HEK293 (cell line): ENCODE data around the gene CCNL1.

ENCODE experiments used
- CTCF ChIA-PET: fragments of 350-600 bp; formaldehyde crosslinking; extraction: SDS; loops from one replicate; lab custom pipeline; 2021; ENCODE audit warnings: antibody characterized with exemption; lab: Yijun Ruan, JAX
- POLR2A ChIA-PET: fragments of 300-600 bp; formaldehyde crosslinking; extraction: SDS; loops from one replicate; lab custom pipeline; 2020; ENCODE audit warnings: antibody characterized with exemption, inconsistent platforms; lab: Yijun Ruan, JAX
- H3K27ac ChIP-seq: fragments of 200-500 bp; sonication (Bioruptor generic); 2 replicates; pipeline ENCODE4 v1.5.1; 2014; ENCODE audit warnings: low read depth, low read length, control low read depth, inconsistent platforms; ENCODE audit errors: extremely low read depth
- H3K36me3 ChIP-seq, 2 experiments: fragments of 200-500 bp in 1 of 2; sonication (Bioruptor generic) in 1 of 2; 1 replicate in 1 of 2; 2 replicates in 1 of 2; pipeline ENCODE4 v1.5.1; 2014 to 2017; ENCODE audit warnings: inconsistent platforms in 2 of 2, low read length in 2 of 2; ENCODE audit not compliant: control insufficient read depth in 2 of 2, insufficient read depth in 1 of 2
- H3K4me1 ChIP-seq: fragments of 200-500 bp; sonication (Bioruptor generic); 2 replicates; pipeline ENCODE4 v1.5.1; 2014; ENCODE audit warnings: mild to moderate bottlenecking, low read length, inconsistent platforms; ENCODE audit not compliant: control insufficient read depth, insufficient read depth
- H3K4me3 ChIP-seq: 2 replicates; pipeline ENCODE4 v1.5.1; 2011; ENCODE audit warnings: low read depth, mild to moderate bottlenecking, control low read depth, low read length, moderate library complexity
- H3K9me3 ChIP-seq: fragments of 200-500 bp; sonication (Bioruptor generic); 2 replicates; pipeline ENCODE4 v1.5.1; 2014; ENCODE audit warnings: low read depth, low read length, inconsistent platforms; ENCODE audit not compliant: control insufficient read depth, insufficient read depth
- BCL11A ChIP-seq: fragments of 450-650 bp; formaldehyde crosslinking; IDR thresholded peaks from 2 replicates; pipeline ENCODE4 v1.5.1; 2016; ENCODE audit warnings: low read depth, missing biosample characterization, missing genetic modification characterization
- GFI1B ChIP-seq: fragments of 450-650 bp; formaldehyde crosslinking; IDR thresholded peaks from 2 replicates; pipeline ENCODE4 v1.5.1; 2016; ENCODE audit warnings: missing biosample characterization, missing genetic modification characterization
- IKZF3 ChIP-seq: fragments of 450-650 bp; IDR thresholded peaks from 2 replicates; pipeline ENCODE4 v1.5.0; 2018; ENCODE audit warnings: missing biosample characterization, mild to moderate bottlenecking, missing genetic modification characterization, moderate library complexity
- MEIS1 ChIP-seq: sonication (generic); formaldehyde crosslinking; IDR thresholded peaks from 2 replicates; pipeline ENCODE4 v1.8.1; 2022; ENCODE audit warnings: missing genetic modification reagents, mild to moderate bottlenecking, borderline replicate concordance
- SCRT1 ChIP-seq: fragments of 450-650 bp; formaldehyde crosslinking; IDR thresholded peaks from 2 replicates; pipeline ENCODE4 v1.5.1; 2016; ENCODE audit warnings: missing biosample characterization, missing genetic modification characterization, borderline replicate concordance
- SCRT2 ChIP-seq: fragments of 450-650 bp; formaldehyde crosslinking; IDR thresholded peaks from 2 replicates; pipeline ENCODE4 v1.5.1; 2016; ENCODE audit warnings: missing biosample characterization, missing genetic modification characterization
- SP2 ChIP-seq: fragments of 450-650 bp; formaldehyde crosslinking; IDR thresholded peaks from 2 replicates; pipeline ENCODE4 v1.5.1; 2016; ENCODE audit warnings: missing biosample characterization, missing genetic modification characterization
- WT1 ChIP-seq: fragments of 450-650 bp; formaldehyde crosslinking; IDR thresholded peaks from 2 replicates; pipeline ENCODE4 v1.5.1; 2016; ENCODE audit warnings: missing biosample characterization, missing genetic modification characterization
- ZBTB20 ChIP-seq: fragments of 450-650 bp; formaldehyde crosslinking; IDR thresholded peaks from 2 replicates; pipeline ENCODE4 v1.5.1; 2016; ENCODE audit warnings: missing biosample characterization, missing genetic modification characterization
- ZNF133 ChIP-seq: fragments of 450-650 bp; formaldehyde crosslinking; IDR thresholded peaks from 2 replicates; pipeline ENCODE4 v1.5.1; 2016; ENCODE audit warnings: missing biosample characterization, missing genetic modification characterization
- ZNF140 ChIP-seq: fragments of 450-650 bp; formaldehyde crosslinking; IDR thresholded peaks from 2 replicates; pipeline ENCODE4 v1.5.1; 2016; ENCODE audit warnings: missing biosample characterization, missing genetic modification characterization
- ZNF16 ChIP-seq: fragments of 450-650 bp; formaldehyde crosslinking; IDR thresholded peaks from 2 replicates; pipeline ENCODE4 v1.5.1; 2016; ENCODE audit warnings: low read depth, missing biosample characterization, missing genetic modification characterization
- ZNF175 ChIP-seq: fragments of 450-650 bp; formaldehyde crosslinking; IDR thresholded peaks from 2 replicates; pipeline ENCODE4 v1.5.1; 2016; ENCODE audit warnings: missing biosample characterization, missing genetic modification characterization
- ZNF202 ChIP-seq: fragments of 450-650 bp; formaldehyde crosslinking; IDR thresholded peaks from 2 replicates; pipeline ENCODE4 v1.5.1; 2016; ENCODE audit warnings: missing biosample characterization, missing genetic modification characterization, borderline replicate concordance
- ZNF211 ChIP-seq: fragments of 450-650 bp; formaldehyde crosslinking; IDR thresholded peaks from 2 replicates; pipeline ENCODE4 v1.5.1; 2016; ENCODE audit warnings: low read depth, missing biosample characterization, missing genetic modification characterization
- ZNF248 ChIP-seq: fragments of 450-650 bp; formaldehyde crosslinking; IDR thresholded peaks from 2 replicates; pipeline ENCODE4 v1.5.1; 2017; ENCODE audit warnings: missing biosample characterization, missing genetic modification characterization
- ZNF473 ChIP-seq: fragments of 450-650 bp; formaldehyde crosslinking; IDR thresholded peaks from 2 replicates; pipeline ENCODE4 v1.5.1; 2017; ENCODE audit warnings: missing biosample characterization, missing genetic modification characterization
- ZNF610 ChIP-seq: fragments of 450-650 bp; formaldehyde crosslinking; IDR thresholded peaks from 2 replicates; pipeline ENCODE4 v1.5.1; 2016; ENCODE audit warnings: missing biosample characterization, missing genetic modification characterization, borderline replicate concordance
- ZNF660 ChIP-seq: fragments of 450-650 bp; IDR thresholded peaks from 2 replicates; pipeline ENCODE4 v1.5.1; 2018; ENCODE audit warnings: missing biosample characterization, mild to moderate bottlenecking, missing genetic modification characterization
- ZNF701 ChIP-seq: fragments of 450-650 bp; formaldehyde crosslinking; IDR thresholded peaks from 2 replicates; pipeline ENCODE4 v1.5.1; 2016; ENCODE audit warnings: missing biosample characterization, missing genetic modification characterization
- TF ChIP-seq, protein P1 (sequence below): fragments of 450-650 bp; formaldehyde crosslinking; IDR thresholded peaks from 2 replicates; pipeline ENCODE4 v1.5.1; 2017; ENCODE audit warnings: missing biosample characterization, missing genetic modification characterization
- TF ChIP-seq, protein P2 (sequence below): fragments of 450-650 bp; formaldehyde crosslinking; IDR thresholded peaks from 2 replicates; pipeline ENCODE4 v1.5.1; 2016; ENCODE audit warnings: missing biosample characterization, missing genetic modification characterization
- TF ChIP-seq, protein P3 (sequence below): fragments of 450-650 bp; formaldehyde crosslinking; IDR thresholded peaks from 2 replicates; pipeline ENCODE4 v1.5.1; 2016; ENCODE audit warnings: missing biosample characterization, missing genetic modification characterization
- TF ChIP-seq, protein P4 (sequence below): fragments of 450-650 bp; formaldehyde crosslinking; IDR thresholded peaks from 2 replicates; pipeline ENCODE4 v1.5.1; 2016; ENCODE audit warnings: missing biosample characterization, missing genetic modification characterization

The CCNL1 gene

DNA sequence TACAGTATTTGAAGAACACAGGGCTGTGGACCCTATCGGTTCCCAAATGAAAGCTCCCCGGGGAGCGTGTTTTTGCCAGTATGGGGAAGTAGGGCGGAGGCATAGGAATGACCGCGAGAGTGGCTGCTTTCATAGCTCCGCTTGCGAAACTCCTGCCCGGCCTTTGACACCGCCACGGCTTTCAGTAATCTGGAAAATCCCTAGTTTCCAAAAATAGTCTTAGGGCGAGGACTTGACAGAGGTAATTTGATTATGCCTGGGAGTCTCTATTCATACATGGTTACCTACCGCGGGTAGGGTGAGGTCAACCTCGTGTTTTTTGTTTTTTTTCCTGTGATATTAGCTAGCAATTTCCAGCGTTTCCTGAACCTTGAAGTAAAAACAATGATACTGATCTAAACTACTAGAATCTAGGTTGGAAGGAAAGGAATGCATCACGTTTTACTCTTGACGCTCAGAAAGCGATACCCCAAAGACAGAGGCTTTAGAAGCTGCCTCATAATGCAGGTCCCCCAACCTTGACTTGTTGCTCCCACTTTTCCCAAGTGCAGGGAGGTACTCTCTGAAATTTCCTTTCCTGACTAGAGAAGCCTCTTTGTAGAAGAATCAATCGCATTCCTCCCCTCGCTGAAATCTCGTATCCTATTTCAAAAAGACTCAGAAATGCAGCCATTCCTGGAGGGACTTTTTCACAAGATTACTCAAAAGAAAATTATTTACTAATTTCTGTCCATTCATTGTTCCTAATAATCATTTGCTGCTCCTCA is 894 bp upstream of the CCNL1 start:
- H3K4me1 ChIP-seq: peaks cover 7% of the 10 kb centered on the region
- TF ChIP-seq GFI1B (tag by site-specific recombination) (peak; percentile 23; the same call in 1 of the 2 replicates), ZNF660 (0 out of 2 replicates have a peak, but pooled peaks have one; percentile 7), ZBTB20 (tag by site-specific recombination) (no peak), SCRT2 (peak; percentile 86), IKZF3 (tag by site-specific recombination) (0 out of 2 replicates have a peak, but pooled peaks have one; percentile 23), WT1 (tag by site-specific recombination) (0 out of 2 replicates have a peak, but pooled peaks have one; percentile 16), ZNF248 (tag by site-specific recombination) (no peak), SCRT1 (tag by site-specific recombination) (peak; percentile 60), ZNF202 (tag by site-specific recombination) (no peak), ZNF133 (tag by site-specific recombination) (no peak), ZNF473 (tag by site-specific recombination) (no peak)
- TF ChIP-seq, protein P1, sequence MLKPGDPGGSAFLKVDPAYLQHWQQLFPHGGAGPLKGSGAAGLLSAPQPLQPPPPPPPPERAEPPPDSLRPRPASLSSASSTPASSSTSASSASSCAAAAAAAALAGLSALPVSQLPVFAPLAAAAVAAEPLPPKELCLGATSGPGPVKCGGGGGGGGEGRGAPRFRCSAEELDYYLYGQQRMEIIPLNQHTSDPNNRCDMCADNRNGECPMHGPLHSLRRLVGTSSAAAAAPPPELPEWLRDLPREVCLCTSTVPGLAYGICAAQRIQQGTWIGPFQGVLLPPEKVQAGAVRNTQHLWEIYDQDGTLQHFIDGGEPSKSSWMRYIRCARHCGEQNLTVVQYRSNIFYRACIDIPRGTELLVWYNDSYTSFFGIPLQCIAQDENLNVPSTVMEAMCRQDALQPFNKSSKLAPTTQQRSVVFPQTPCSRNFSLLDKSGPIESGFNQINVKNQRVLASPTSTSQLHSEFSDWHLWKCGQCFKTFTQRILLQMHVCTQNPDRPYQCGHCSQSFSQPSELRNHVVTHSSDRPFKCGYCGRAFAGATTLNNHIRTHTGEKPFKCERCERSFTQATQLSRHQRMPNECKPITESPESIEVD (tag by site-specific recombination): peak; percentile 24; the same call in 1 of the 2 replicates
- TF ChIP-seq, protein P2, sequence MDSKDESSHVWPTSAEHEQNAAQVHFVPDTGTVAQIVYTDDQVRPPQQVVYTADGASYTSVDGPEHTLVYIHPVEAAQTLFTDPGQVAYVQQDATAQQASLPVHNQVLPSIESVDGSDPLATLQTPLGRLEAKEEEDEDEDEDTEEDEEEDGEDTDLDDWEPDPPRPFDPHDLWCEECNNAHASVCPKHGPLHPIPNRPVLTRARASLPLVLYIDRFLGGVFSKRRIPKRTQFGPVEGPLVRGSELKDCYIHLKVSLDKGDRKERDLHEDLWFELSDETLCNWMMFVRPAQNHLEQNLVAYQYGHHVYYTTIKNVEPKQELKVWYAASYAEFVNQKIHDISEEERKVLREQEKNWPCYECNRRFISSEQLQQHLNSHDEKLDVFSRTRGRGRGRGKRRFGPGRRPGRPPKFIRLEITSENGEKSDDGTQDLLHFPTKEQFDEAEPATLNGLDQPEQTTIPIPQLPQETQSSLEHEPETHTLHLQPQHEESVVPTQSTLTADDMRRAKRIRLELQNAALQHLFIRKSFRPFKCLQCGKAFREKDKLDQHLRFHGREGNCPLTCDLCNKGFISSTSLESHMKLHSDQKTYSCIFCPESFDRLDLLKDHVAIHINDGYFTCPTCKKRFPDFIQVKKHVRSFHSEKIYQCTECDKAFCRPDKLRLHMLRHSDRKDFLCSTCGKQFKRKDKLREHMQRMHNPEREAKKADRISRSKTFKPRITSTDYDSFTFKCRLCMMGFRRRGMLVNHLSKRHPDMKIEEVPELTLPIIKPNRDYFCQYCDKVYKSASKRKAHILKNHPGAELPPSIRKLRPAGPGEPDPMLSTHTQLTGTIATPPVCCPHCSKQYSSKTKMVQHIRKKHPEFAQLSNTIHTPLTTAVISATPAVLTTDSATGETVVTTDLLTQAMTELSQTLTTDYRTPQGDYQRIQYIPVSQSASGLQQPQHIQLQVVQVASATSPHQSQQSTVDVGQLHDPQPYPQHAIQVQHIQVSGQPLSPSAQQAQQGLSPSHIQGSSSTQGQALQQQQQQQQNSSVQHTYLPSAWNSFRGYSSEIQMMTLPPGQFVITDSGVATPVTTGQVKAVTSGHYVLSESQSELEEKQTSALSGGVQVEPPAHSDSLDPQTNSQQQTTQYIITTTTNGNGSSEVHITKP (tag by site-specific recombination): peak; percentile 73
- TF ChIP-seq, all 188 proteins: peak for 8
- CTCF ChIA-PET: interaction anchor here (0.6 to 1.8 kb wide), 5 partner anchors 14 to 626 kb away, joined by 3 to 9 read pairs (median 3); no protein-coding TSS in a partner anchor
- Histone ChIP-seq H3K36me3 (peaks cover 7 to 33% of the 10 kb centered on the region in 2 experiments; a peak in 2 of 3 replicates), H3K27ac (peak overlapping the region; percentile 82), H3K9me3 (no peaks in the 10 kb centered on the region), H3K4me3 (peak overlapping the region; percentile 95)
- POLR2A ChIA-PET: interaction anchor here (1.0 to 7.4 kb wide), 9 partner anchors 8 to 339 kb away, joined by 3 to 159 read pairs (median 5); no protein-coding TSS in a partner anchor

DNA sequence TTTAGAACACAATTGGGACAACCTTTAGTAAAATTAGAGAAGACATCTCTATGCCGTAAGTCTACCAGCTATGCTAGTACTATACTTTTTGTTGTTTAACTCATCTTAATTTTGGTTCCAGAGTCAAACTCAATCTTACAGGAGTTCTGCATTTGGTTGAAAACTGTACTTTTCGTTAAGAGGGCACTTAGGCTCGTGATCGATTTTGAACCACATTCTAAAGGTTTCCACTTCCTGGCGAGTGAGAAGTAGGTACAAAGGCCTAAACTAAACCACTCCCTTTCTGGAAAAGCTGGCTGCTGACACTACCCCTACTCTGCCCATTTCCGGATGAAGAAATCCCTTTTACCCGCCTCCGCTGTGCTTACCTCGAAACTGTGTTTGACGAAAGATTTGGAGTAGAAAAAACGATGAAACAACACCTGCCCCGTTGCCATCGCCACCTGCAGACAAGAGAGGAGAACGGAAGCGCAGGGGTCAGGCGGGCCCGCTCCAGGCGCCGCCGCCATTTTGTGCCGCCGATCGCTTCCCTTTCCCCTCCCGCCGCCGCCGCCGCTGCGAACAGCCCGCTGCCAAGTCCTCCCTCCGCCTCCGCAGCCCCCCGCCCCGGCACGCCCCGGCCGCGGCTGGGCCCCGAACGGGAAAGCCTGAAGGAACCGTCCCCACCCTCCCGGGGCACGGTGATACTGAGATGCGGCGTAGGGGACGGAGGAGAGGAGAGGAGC is 748 bp downstream of the CCNL1 start:
- CTCF ChIA-PET: interaction anchor here (0.7 to 1.6 kb wide), 3 partner anchors 12 to 481 kb away, joined by 3 to 7 read pairs (median 3); no protein-coding TSS in a partner anchor
- peaks cover 11% of the 10 kb centered on the region for H3K4me1 ChIP-seq
- H3K36me3 ChIP-seq: peaks cover 16 to 50% of the 10 kb centered on the region in 2 experiments; a peak in 2 of 3 replicates
- TF ChIP-seq MEIS1 (CRISPR knock-in tag) (no peak), BCL11A (tag by site-specific recombination) (no peak), ZNF16 (no peak), ZNF701 (tag by site-specific recombination) (no peak), ZNF211 (no peak), ZNF175 (tag by site-specific recombination) (no peak), ZNF140 (tag by site-specific recombination) (no peak), SP2 (peak; percentile 5; the same call in 1 of the 2 replicates), ZNF610 (tag by site-specific recombination) (0 out of 2 replicates have a peak, but pooled peaks have one; percentile 7)
- TF ChIP-seq, protein P3, sequence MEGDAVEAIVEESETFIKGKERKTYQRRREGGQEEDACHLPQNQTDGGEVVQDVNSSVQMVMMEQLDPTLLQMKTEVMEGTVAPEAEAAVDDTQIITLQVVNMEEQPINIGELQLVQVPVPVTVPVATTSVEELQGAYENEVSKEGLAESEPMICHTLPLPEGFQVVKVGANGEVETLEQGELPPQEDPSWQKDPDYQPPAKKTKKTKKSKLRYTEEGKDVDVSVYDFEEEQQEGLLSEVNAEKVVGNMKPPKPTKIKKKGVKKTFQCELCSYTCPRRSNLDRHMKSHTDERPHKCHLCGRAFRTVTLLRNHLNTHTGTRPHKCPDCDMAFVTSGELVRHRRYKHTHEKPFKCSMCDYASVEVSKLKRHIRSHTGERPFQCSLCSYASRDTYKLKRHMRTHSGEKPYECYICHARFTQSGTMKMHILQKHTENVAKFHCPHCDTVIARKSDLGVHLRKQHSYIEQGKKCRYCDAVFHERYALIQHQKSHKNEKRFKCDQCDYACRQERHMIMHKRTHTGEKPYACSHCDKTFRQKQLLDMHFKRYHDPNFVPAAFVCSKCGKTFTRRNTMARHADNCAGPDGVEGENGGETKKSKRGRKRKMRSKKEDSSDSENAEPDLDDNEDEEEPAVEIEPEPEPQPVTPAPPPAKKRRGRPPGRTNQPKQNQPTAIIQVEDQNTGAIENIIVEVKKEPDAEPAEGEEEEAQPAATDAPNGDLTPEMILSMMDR: no peak
- TF ChIP-seq, protein P4, sequence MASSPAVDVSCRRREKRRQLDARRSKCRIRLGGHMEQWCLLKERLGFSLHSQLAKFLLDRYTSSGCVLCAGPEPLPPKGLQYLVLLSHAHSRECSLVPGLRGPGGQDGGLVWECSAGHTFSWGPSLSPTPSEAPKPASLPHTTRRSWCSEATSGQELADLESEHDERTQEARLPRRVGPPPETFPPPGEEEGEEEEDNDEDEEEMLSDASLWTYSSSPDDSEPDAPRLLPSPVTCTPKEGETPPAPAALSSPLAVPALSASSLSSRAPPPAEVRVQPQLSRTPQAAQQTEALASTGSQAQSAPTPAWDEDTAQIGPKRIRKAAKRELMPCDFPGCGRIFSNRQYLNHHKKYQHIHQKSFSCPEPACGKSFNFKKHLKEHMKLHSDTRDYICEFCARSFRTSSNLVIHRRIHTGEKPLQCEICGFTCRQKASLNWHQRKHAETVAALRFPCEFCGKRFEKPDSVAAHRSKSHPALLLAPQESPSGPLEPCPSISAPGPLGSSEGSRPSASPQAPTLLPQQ: 0 out of 2 replicates have a peak, but pooled peaks have one; percentile 10

More for the DNA sequence above, 748 bp downstream of the CCNL1 start:
- Histone ChIP-seq H3K9me3 (no peaks in the 10 kb centered on the region), H3K4me3 (peak overlapping the region; percentile 95), H3K27ac (peak overlapping the region; percentile 82)
- POLR2A ChIA-PET: interaction anchor here (1.4 to 7.4 kb wide), 6 partner anchors 9 to 340 kb away, joined by 3 to 159 read pairs (median 6); no protein-coding TSS in a partner anchor
